ENCODE data around the gene CREB3. TPM values are rescaled to one million over a fixed set of nuclear protein-coding genes. Genes with fewer than 3 reads are reported as not detected.

Gene CREB3
- total RNA-seq, 4 donors from 2014 or later: 33.6 to 45.4 (median 38.6) TPM

DNA sequence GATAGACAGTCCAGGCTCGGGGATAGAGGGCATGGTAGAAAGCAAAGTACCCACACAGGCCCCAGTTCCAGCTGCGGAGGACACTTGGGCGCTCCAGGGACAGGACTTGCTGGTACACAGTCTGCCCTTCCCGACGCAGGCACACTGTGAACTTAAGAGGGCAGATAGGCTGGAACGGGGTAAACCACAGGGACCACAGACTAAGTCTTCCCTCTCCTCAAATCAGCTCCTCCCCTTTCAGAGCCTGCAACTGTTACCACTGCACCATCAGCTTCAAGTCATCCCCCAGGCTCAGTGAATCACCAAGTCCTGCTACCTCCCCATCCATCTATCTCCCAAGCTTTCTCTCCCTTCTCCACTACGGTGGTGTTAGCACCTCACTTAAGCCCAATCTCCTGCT is 9.3 kb downstream of the CREB3 start:
- TF ChIP-seq, protein P1, sequence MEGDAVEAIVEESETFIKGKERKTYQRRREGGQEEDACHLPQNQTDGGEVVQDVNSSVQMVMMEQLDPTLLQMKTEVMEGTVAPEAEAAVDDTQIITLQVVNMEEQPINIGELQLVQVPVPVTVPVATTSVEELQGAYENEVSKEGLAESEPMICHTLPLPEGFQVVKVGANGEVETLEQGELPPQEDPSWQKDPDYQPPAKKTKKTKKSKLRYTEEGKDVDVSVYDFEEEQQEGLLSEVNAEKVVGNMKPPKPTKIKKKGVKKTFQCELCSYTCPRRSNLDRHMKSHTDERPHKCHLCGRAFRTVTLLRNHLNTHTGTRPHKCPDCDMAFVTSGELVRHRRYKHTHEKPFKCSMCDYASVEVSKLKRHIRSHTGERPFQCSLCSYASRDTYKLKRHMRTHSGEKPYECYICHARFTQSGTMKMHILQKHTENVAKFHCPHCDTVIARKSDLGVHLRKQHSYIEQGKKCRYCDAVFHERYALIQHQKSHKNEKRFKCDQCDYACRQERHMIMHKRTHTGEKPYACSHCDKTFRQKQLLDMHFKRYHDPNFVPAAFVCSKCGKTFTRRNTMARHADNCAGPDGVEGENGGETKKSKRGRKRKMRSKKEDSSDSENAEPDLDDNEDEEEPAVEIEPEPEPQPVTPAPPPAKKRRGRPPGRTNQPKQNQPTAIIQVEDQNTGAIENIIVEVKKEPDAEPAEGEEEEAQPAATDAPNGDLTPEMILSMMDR (IDR thresholded peaks at IDR 0.05; ENCODE audit: low read depth): no peak

DNA sequence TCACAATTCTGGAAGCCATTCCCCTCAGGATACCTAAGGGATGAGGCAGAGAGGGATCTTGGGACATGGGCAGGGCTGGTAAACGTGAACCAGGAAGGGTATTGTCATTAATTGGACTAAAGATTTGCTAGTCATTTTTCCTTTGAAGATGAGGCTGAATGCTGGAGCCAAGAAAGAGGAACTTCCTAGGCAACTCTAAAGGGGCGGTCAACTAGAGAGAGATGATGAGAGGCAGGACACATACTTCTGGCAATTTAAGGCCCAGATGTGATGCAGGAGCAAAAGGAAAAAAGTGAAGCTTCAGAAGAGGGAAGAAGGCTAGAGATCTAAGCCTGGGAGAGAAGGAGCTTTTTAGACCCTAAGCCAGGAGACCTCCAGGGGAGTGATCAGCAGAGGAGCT is 11.0 kb downstream of the CREB3 start:
- TF ChIP-seq, protein P1 (IDR thresholded peaks at IDR 0.05; ENCODE audit: low read depth): no peak

DNA sequence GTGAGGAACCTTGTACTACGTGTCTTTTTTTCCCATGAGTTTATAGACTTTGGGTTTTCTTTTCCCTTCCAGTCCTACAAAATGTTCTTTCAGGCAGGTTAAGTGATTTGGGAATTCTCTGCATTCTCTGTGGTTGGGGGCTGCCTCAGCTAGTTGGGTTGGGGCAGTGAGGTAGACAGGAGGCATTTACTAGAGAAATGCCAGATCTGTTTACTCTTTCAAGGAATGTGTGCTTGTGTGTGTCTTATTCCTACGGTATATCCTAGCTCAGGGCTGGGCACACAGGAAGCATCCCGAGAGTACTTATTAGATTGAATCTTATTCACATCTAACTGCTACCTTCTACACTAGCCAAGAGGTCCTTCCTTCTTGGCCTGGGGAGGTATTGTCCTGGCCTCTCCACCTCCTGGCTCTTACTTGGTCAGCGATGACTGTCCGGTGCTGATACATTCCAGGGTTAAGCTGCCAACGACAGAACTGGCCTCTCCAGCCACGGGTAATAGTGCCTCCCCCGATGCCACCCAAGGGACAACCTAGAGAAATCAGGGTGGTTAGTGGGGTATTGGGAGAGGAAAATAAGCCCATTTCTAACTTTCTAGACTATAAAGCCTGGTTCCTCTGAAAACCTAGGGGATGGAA is 11.5 kb downstream of the CREB3 start:
- TF ChIP-seq, protein P1 (IDR thresholded peaks at IDR 0.05; ENCODE audit: low read depth): no peak

DNA sequence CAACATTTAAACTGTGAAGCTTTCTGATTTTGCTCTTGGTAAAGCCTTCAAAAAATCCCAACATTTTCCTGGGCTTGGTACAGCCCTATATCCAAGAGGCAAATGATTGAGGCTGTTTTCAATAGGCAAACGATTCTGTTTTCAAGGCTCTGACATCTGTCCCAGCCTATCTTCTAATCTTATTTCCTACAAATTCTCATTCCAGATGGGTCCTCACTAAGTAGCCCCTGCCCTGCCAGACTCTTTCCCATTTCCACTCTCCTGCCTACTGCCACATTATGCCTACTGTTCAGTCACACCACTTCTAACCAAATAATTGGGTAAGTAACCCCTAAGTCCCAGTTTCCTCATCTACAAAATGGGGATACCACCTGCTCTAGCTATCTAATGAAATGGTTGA is 13.1 kb downstream of the CREB3 start:
- TF ChIP-seq, protein P1 (IDR thresholded peaks at IDR 0.05; ENCODE audit: low read depth): no peak

DNA sequence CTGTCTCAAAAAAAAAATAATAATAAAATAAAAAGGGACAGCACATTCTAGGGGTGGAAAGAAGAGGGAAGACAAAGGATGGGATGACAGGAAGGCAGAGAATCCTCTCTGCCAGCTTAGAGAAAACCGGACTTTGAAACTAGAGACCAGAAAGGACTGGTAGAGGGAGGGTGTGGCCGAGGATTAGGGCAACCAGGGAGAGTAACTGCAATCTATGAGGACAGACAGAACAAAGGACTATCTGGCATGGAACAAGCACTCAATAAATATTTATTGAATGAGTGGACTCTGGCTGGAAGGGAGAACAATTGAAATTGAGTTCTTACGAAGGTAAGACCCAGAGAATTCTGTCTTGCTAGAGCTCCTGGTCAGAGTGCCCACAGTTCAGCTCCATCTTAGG is 14.1 kb downstream of the CREB3 start:
- TF ChIP-seq, protein P1 (IDR thresholded peaks at IDR 0.05; ENCODE audit: low read depth): no peak

DNA sequence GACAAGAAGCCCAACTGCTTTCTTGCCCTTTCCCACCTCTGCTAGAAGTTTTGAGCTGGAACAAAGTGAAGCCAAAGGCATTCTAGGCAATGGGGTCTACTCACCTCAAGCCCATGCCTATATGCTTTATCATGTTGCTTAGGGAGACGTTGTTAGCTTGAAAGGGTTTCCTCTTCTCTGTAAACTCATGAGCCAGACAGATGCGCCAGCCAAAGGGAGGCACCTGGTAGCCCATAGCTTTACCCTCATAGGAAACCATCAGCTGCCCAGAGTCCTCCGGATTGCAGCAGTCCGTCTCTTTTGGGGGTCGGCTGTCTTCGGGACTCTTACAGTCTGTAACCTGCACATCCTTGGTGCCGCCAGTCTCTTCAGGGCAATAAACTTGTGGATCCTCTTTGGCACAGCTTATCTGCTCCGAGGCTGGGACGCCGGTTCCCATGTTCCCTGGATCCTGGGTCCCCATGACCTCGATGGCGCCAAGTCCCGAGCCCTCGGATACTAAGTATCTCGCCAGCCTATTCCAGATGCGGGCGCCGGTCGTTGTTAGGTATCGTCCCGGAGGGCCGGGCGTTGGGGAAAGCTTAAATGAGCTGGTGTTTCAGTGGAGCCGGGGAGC is 15.9 kb downstream of the CREB3 start:
- TF ChIP-seq, protein P1 (IDR thresholded peaks at IDR 0.05; ENCODE audit: low read depth): no peak

DNA sequence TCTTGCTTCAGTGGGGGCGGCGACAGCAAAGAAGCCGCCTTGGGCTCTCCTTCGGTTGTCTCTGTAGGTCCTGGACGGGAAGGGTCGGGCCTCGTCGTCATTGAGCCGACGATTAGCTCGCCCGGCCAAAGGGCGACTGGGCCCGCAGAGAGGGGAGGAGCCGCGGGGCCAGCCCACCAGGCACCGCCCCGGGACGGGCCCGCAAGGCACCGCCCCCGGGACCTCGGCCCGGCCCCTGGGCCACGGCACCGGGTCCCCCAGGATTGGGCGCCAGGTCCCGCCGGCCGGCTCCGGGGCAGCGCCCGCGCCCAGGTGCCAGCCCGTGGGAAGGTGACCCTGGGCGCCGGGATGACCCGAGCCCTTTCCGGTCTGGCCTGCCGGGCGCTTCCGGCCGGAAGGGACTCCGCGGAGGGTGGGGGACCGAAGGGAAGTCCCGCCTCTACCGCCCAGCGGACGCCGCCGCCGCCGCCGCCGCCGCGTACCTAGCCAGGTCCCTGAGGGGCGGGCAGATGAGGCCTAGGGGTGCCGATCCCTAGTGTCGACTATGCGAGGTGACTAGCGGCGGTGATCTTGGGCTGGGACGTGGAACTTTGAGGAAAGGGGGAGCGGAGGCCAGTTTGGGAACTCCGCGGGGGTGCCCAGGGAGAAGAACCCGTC is 16.5 kb downstream of the CREB3 start, which contains the start of the genes GBA2 and RGP1:
GBA2 (minus strand) TSS at position 371 of the 657 bp plus-strand sequence. CDS start 524 bp downstream, outside the sequence.
RGP1 (plus strand) TSS at position 430 of the 657 bp plus-strand sequence. CDS start 469 bp downstream, outside the sequence.
- TF ChIP-seq, protein P1 (IDR thresholded peaks at IDR 0.05; ENCODE audit: low read depth): no peak
